Heart left ventricle (tissue), 13 donors: ENCODE data around the gene GBX2.

ENCODE experiments used
- CTCF ChIP-seq, 12 donors: fragments of 200-600 bp; sonication (generic) in 4 of 12; IDR thresholded peaks; one replicate each; pipeline versions ENCODE4 v1.5.0 to v1.8.0; 2018 to 2022; ENCODE audit warnings: antibody characterized with exemption in 12 of 12, mild to moderate bottlenecking in 5 of 12
- POLR2A ChIP-seq, 2 donors: fragments of 450-650 bp; IDR thresholded peaks; one replicate each; pipeline ENCODE4 v1.6.1; 2017; ENCODE audit warnings: antibody characterized with exemption in 2 of 2, mild to moderate bottlenecking in 2 of 2, moderate library complexity in 2 of 2
- donor health status: ischemic (EF 13 %, LVEDD 7.1; RV severe dilation, severe dysfunction).
- donor health status: DM: no; HTN: yes; CAD: no.
- donor health status: DM: no; HTN: no; CAD: no.
- donor health status: ischemic (EF 25% LVEDD 6.9; RV normal size, moderate dysfunction).
- donor health status: ischemic (EF 25% LVEDD 5.7; RV mildly dilated, moderate dysfunction).
- donor health status: ischemic (EF 35%, LVEDD 5.7; RV mildly dilated, moderate dysfunction).
- donor health status: nonischemic (EF 11% LVEDD 7.7; RV severe dilation, severe dysfunction).
- donor health status: DM: yes; HTN: yes; CAD: no.
- donor health status: PGD.
- donor health status: ischemic (EF 29% LVEDD 5.4; RV normal size, mild dysfunction).
- donor health status: nonischemic (EF 23%, LVEDD 6.1; RV moderate dilation, normal function).

DNA sequence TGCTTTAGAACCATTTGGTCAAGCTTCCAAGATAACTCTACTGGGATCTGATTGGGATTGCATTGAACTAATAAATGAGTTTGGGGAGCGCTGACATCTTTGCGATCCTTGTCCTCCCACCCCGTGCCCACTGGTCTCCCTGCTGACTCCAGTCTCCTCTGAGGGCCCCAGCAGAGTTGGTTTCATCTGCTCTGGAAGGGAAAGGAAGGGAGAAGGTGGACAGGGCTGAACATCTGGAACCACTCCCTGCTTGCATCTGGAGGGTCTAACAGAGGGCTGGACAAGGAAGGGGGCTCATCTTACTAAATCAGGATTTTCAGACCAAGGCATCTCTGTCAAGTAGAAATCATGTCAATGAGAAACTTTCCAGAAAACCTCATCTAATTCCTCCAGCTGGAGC is 12.8 kb downstream of the GBX2 start:
- TF ChIP-seq CTCF (IDR thresholded peaks at IDR 0.05), result no peak
- TF ChIP-seq POLR2A (IDR thresholded peaks at IDR 0.05), result no peak
